IPS-15b (cell line): ENCODE results near the gene ZNF683.

ENCODE experiments used
- H3K27me3 ChIP-seq: one replicate; pipeline ENCODE4 v1.6.1; 2013; ENCODE audit warnings: low read length; ENCODE audit not compliant: control insufficient read depth, insufficient read depth
- H3K36me3 ChIP-seq: one replicate; pipeline ENCODE4 v1.6.1; 2013; ENCODE audit warnings: low read length; ENCODE audit not compliant: control insufficient read depth, insufficient read depth
- H3K4me1 ChIP-seq: one replicate; pipeline ENCODE4 v1.6.1; 2013; ENCODE audit warnings: mild to moderate bottlenecking, low read length; ENCODE audit not compliant: control insufficient read depth, insufficient read depth
- H3K4me3 ChIP-seq: one replicate; pipeline ENCODE4 v1.5.1; 2013; ENCODE audit warnings: low read depth, low read length
- H3K9ac ChIP-seq: one replicate; pipeline ENCODE4 v1.6.1; 2013; ENCODE audit warnings: low read depth, mild to moderate bottlenecking, low read length
- H3K9me3 ChIP-seq: one replicate; pipeline ENCODE4 v1.6.1; 2013; ENCODE audit warnings: mild to moderate bottlenecking, low read length; ENCODE audit not compliant: control insufficient read depth, insufficient read depth

The ZNF683 gene

DNA sequence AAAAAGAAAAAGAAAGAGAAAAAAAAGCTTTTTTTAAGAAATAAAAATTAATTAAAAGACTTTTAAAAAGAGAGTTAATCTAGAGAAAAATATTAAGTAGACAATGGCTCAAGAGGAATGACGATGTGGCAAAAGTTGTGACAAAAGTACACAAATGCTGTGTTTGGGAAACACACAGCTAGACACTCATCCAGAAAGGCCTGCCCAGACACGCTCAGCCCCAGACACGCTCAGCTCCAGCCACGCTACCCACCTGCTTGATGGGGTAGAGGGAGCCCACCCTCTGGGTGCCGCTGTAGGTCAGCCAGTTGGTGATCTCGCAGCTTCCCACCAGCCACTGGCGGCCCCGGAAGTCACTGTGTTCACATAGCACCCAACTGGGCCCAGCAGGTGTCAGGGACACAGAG, 44.6 kb downstream of the ZNF683 start:
- Histone ChIP-seq H3K4me1 (no peaks in the 10 kb centered on the region), H3K9ac (no peak overlapping the region), H3K4me3 (no peak overlapping the region), H3K27me3 (no peaks in the 10 kb centered on the region), H3K36me3 (peaks cover 17% of the 10 kb centered on the region), H3K9me3 (no peaks in the 10 kb centered on the region)

DNA sequence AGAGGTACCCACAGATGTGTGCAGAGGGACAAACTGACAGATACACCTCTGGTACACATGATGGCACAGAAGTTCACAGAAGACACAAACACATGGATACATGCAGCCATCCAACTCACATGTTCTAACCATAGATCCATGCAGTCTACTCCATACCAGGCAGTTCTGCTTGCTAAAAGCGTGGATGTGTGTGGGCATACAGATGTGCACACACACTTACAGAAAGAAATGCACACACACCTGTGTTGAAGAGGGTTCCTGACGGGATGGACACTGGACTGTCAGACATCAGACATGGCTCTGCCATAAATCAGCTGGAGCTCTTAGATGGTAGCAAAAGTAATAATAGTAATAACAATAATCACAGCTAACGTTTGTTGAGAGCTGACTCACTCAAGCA, 48.0 kb downstream of the ZNF683 start:
- no peaks in the 10 kb centered on the region for H3K9me3 ChIP-seq
- no peaks in the 10 kb centered on the region for H3K27me3 ChIP-seq
- no peak overlapping the region for H3K9ac ChIP-seq
- peaks cover 16% of the 10 kb centered on the region for H3K36me3 ChIP-seq
- H3K4me3 ChIP-seq = no peak overlapping the region
- no peaks in the 10 kb centered on the region for H3K4me1 ChIP-seq

DNA sequence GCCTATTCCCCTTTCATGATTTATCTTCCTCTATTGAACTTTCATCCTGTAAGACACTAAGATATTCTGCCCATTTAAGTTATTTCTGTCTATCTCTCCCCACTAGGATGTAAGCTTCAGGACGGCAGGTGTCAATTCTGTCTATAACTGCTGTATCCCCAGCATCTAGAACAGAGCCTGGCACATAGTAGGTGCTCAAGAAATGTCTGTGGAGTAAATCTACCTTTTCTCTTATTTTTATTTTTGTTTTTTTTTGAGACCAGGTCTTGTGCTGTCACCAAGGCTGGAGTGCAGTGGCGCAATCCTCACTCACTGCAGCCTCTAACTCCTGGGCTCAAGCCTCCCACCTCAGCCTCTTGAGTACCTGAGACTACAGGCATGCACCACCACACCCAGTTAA, 49.2 kb downstream of the ZNF683 start:
- H3K4me3 ChIP-seq = no peak overlapping the region
- H3K36me3 ChIP-seq = peaks cover 14% of the 10 kb centered on the region
- H3K4me1 ChIP-seq = no peaks in the 10 kb centered on the region
- no peaks in the 10 kb centered on the region for H3K27me3 ChIP-seq
- H3K9me3 ChIP-seq = no peaks in the 10 kb centered on the region
- no peak overlapping the region for H3K9ac ChIP-seq

DNA sequence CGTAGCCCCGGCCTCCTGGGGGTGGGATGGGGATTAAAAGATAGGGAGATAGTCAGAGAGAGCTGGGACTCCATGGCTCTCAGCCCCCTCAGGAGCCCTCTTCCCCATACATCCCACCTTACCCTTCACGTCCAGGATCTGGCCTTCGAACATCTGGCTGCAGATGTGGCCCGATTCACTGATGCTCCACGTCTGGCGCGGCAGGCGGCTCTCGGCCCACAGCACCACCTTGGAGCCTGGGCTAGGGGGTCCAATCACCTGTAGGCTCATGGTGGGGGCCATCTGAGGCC, 50.6 kb downstream of the ZNF683 start:
- Histone ChIP-seq H3K9ac (no peak overlapping the region), H3K4me1 (peaks cover 6% of the 10 kb centered on the region), H3K4me3 (no peak overlapping the region), H3K9me3 (no peaks in the 10 kb centered on the region), H3K27me3 (no peaks in the 10 kb centered on the region), H3K36me3 (peaks cover 8% of the 10 kb centered on the region)

DNA sequence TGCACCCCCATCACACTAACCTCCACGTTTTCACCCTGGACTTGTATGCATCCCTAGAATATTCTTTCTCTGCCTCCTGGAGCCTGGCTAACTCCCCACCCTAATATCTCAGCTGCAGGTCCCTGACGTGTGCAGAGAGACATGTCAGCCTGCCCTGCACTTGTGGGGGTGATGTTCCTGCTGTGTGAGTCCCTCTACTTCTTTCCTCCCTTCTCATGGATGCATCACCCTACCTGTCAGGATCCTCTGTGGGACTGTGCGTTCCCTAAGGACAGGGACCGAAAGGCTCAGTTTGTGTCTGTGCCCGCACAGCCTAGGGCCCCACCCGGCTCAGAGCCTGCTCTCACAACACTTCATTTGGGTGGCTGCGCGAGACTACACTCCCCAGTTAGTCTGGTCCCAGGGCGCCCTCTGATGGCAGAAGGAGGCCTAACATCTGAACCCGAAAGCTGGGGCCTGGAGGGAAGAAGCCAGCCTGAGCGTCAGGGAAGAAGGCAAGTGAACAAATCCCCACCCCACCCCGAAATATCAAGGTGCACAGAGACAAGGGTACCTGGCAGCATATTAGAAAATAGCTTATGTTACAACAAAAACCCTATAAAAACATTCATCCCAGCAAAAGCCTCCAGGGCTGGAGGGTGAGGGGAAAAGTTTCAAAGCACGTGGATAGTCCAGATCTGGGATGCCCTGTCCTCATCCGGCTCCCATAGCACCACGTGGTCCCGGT, 51.1 kb downstream of the ZNF683 start:
- Histone ChIP-seq H3K4me3 (no peak overlapping the region), H3K9ac (no peak overlapping the region), H3K27me3 (no peaks in the 10 kb centered on the region), H3K36me3 (peaks cover 8% of the 10 kb centered on the region), H3K9me3 (no peaks in the 10 kb centered on the region), H3K4me1 (peaks cover 7% of the 10 kb centered on the region)

DNA sequence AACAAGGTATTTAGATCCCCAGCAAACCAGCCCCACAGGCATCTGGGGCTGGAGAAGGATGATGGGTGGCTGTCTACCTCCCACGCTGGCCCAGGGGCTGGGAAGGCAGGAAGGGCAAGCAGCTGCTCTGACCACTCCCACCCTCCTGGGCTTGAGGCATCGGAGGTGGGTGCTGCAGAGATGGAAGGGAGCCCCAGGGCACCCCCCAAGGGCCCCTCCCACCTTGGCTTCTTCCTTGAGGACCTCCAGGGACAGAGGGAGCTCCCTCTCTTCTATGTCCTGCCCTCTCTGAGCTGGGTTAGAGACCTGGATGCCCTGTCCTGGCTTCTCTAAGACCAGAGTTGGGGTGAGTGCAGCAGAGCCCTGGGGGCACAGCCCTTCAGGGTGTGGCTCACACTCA, 51.7 kb downstream of the ZNF683 start:
- no peaks in the 10 kb centered on the region for H3K27me3 ChIP-seq
- no peak overlapping the region for H3K4me3 ChIP-seq
- H3K4me1 ChIP-seq = peaks cover 8% of the 10 kb centered on the region
- peaks cover 8% of the 10 kb centered on the region for H3K36me3 ChIP-seq
- no peak overlapping the region for H3K9ac ChIP-seq
- H3K9me3 ChIP-seq = no peaks in the 10 kb centered on the region

DNA sequence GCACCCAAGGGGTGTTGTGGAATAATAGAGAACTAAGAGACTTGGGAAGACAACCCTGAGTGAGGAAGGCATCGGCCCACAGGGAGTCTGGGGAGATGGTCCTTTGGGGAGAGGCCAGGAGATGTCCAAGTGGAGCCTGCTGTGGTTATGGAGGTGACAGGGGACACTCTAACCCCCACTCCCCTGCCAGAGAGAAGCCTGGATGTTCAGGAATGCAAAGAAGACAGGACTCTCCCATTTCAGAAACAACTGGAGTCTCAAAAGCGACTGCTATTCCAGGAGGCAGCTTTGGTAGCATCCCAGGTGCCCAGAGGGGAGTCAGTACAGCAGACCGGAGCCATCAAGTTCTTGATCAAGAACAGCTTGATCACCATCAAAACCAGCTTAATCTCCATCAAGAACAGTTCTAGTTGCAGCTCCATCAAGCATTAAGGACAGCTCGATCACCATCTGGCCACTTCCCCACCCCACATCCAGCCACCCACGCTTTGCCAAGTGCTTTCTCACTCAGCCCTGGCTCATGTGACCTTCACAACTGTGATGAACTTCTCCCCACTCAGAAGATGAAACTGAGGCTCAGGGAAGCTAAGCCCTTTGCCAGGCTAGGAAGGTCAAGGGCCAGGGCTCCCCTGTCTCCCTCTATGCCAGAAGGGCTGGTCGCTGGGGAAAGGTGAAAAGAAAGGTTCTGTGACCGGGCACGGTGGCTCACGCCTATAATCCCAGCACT, 54.0 kb downstream of the ZNF683 start:
- Histone ChIP-seq H3K9me3 (no peaks in the 10 kb centered on the region), H3K36me3 (peaks cover 3% of the 10 kb centered on the region), H3K9ac (peak overlapping the region; percentile 70), H3K4me3 (no peak overlapping the region), H3K27me3 (no peaks in the 10 kb centered on the region), H3K4me1 (peaks cover 8% of the 10 kb centered on the region)

DNA sequence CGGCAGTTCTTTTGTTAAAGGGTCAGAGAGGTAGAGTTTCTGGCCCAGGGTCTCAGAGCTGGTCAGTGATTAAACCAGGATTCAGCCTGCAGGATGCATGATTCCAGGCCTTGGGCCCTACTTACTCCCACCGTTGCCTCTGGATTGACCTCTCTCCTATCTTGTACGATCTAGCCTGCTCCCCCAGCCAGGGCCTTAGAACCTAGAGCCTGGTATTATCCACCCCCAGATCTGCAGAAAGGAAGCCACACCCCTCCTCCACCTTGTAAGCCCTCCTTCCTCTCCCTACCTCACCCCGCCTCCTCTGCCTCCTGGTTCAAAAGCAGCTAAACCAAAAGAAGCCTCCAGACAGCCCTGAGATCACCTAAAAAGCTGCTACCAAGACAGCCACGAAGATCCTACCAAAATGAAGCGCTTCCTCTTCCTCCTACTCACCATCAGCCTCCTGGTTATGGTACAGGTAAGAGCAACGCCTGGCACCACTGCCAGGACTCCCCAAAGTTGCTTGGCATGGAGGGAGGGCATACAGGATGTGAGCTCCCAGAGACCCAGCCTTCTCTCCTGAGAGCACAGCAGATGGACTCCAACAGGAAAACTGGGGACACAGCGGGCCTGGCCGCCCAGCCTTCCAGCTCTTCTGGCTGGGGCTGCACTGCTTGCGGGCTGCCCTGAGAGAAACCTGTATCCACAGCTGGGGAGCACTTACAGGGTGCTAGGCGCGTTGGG, 54.8 kb downstream of the ZNF683 start, which contains the start of gene CD52:
Gene CD52, plus strand, starts transcription at position 347 of the 726 bp plus-strand sequence. Its CDS starts 60 bp downstream, at position 407.
- H3K36me3 ChIP-seq = peaks cover 3% of the 10 kb centered on the region
- H3K4me3 ChIP-seq = no peak within 1 kb of the TSS
- H3K4me1 ChIP-seq = peaks cover 8% of the 10 kb centered on the region
- peak within 1 kb of the TSS; percentile 70 for H3K9ac ChIP-seq
- no peaks in the 10 kb centered on the region for H3K9me3 ChIP-seq
- no peaks in the 10 kb centered on the region for H3K27me3 ChIP-seq

DNA sequence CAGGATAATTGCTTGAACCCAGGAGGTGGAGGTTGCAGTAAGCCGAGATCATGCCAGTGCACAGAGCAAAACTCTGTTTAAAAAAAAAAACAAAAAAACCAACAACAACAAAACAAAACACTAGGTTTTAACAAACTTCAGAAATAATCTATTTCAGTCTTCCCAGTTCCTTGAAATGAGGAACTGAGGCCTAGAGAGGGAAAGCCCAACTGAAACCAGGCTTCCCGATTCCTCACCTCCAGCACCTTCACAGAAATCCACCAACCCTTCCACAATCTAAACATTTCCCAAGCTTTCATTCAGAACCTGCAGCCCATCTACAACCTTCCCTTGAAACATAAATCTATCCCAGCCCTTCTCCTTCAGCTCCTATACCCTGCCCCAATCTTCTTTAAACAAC, 55.4 kb downstream of the ZNF683 start:
- Histone ChIP-seq H3K9ac (peak overlapping the region; percentile 70), H3K36me3 (peaks cover 3% of the 10 kb centered on the region)

DNA sequence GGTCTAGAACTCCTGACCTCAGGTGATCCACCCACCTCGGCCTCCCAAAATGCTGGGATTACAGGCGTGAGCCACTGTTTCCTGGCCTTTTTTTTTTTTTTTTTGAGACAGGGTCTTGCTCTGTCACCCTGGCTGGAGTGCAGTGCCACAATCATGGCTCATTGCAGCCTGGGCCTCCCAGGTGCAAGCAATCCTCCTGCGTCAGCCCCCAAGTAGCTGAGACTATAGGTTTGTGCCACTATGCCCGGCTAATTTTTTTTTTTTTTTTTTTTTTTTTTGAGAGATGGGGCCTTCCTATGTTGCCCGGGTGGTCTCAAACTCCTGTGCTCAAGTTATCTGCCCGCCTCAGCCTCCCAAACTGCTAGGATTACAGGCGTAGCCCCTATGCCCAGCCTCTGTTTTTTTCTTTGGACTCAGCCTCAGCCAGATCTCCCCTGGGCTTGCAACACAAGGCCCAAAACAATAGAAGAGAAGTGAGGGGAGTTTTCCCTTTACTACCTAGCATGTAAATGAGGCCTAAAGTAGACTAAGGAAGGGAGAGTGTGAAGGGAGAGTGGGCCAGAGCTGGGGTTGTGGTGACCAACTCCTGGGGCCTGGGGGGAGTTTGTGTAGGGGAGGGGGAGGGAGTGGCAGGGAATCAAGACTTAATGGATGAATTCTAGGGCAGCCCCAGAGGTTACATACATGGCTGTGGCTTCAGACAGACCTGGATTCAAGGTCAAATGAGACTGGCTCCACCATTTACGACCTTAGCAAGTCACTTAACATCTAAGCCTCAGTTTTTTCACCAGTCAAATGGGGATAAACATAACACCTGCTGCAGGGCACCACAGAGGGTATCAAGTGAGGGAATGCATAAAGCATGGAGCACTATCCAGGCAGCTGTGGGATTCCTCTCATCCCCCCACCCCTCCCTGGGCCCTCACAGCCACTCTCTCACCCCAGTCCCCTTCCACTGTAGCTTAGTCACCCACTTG, 56.4 kb downstream of the ZNF683 start:
- H3K9ac ChIP-seq = no peak overlapping the region
- H3K4me3 ChIP-seq = no peak overlapping the region
- no peaks in the 10 kb centered on the region for H3K27me3 ChIP-seq
- no peaks in the 10 kb centered on the region for H3K9me3 ChIP-seq
- H3K36me3 ChIP-seq = peaks cover 3% of the 10 kb centered on the region
- H3K4me1 ChIP-seq = peaks cover 8% of the 10 kb centered on the region

More for the DNA sequence above, 55.4 kb downstream of the ZNF683 start:
- Histone ChIP-seq H3K27me3 (no peaks in the 10 kb centered on the region), H3K4me3 (no peak overlapping the region), H3K4me1 (peaks cover 8% of the 10 kb centered on the region), H3K9me3 (no peaks in the 10 kb centered on the region)

DNA sequence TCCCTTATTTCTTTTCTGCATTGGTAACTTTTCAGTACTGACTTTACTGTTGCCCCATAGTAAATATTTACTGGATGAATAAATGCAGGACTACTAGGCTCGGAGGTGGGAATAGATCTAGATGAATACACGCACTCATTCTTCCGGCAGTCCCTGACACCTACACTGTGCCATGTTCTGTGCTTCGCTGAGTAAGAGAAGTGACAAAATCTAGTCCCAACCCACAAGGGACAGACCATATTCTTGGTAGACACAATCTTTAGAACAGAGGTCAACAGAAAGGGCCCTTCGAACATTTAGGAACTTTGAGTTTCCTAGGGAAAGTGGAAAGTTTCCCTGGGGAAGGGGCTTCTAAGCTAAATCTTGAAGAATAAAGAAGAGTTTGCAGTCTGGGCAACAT, 58.0 kb downstream of the ZNF683 start:
- H3K9me3 ChIP-seq = no peaks in the 10 kb centered on the region
- H3K27me3 ChIP-seq = no peaks in the 10 kb centered on the region
- no peaks in the 10 kb centered on the region for H3K36me3 ChIP-seq
- no peak overlapping the region for H3K9ac ChIP-seq
- no peak overlapping the region for H3K4me3 ChIP-seq
- H3K4me1 ChIP-seq = peaks cover 8% of the 10 kb centered on the region
